ENCODE data around the gene MTA1.

MTA1 gene

GRCh38 chr14:105447651-105448640 is 28.3 kb downstream of the MTA1 start:
- DNase-seq = no peak

GRCh38 chr14:105448706-105449111 is 29.1 kb downstream of the MTA1 start:
- DNase-seq = no peak

- DNase-seq = no peak
Observed at GRCh38 chr14:105449276-105450122, 29.9 kb downstream of the MTA1 start.

GRCh38 chr14:105450123-105450505 is 30.5 kb downstream of the MTA1 start:
- no peak for DNase-seq

- DNase-seq = no peak
Observed at GRCh38 chr14:105450864-105451720, 31.5 kb downstream of the MTA1 start.

GRCh38 chr14:105452963-105453362 is 33.3 kb downstream of the MTA1 start:
- no peak for DNase-seq

GRCh38 chr14:105453847-105454246 is 34.2 kb downstream of the MTA1 start:
- no peak for DNase-seq

GRCh38 chr14:105455086-105455640 is 35.5 kb downstream of the MTA1 start:
- no peak for DNase-seq

- DNase-seq = no peak
Observed at GRCh38 chr14:105455766-105456660, 36.4 kb downstream of the MTA1 start.

- DNase-seq = no peak
Observed at GRCh38 chr14:105456736-105457617, 37.4 kb downstream of the MTA1 start.

- no peak for DNase-seq
Observed at GRCh38 chr14:105458010-105458409, 38.4 kb downstream of the MTA1 start.

- DNase-seq = no peak
Observed at GRCh38 chr14:105458571-105458970, 38.9 kb downstream of the MTA1 start.

GRCh38 chr14:105460116-105460515 is 40.5 kb downstream of the MTA1 start:
- no peak for DNase-seq

- no peak for DNase-seq
Observed at GRCh38 chr14:105460616-105461015, 41.0 kb downstream of the MTA1 start.

- no peak for DNase-seq
Observed at GRCh38 chr14:105461903-105462302, 42.3 kb downstream of the MTA1 start.

- no peak for DNase-seq
Observed at GRCh38 chr14:105464501-105464900, 44.9 kb downstream of the MTA1 start.

- DNase-seq = no peak
Observed at GRCh38 chr14:105465209-105466031, 45.8 kb downstream of the MTA1 start.

- no peak for DNase-seq
Observed at GRCh38 chr14:105466531-105467248, 47.1 kb downstream of the MTA1 start.

Measured in KG1 (cell line).